Astrocyte (in vitro differentiated cells and primary cell): ENCODE measurements around the gene TEAD4. TPM values are rescaled to one million over a fixed set of nuclear protein-coding genes. Genes with fewer than 3 reads are reported as not detected.

Source experiments
- DNase-seq: peaks from one replicate; pipeline ENCODE4 v3.0.0-alpha.2; 2010; ENCODE audit warnings: low read depth
- FAIRE-seq: peaks from 2 replicates; lab custom pipeline; 2011; peaks lifted over from hg19 to GRCh38; lab: Jason Lieb, UNC
- H2AFZ ChIP-seq: 2 replicates; pipeline ENCODE4 v1.6.0; 2012; ENCODE audit warnings: low read depth, low read length, inconsistent platforms
- H3K27ac ChIP-seq: 2 replicates; pipeline ENCODE4 v1.5.1; 2011; ENCODE audit warnings: low read depth, low read length, inconsistent platforms
- H3K27me3 ChIP-seq: 2 replicates; pipeline ENCODE4 v1.6.0; 2011; ENCODE audit warnings: low read length, inconsistent platforms; ENCODE audit not compliant: insufficient read depth
- H3K36me3 ChIP-seq: 2 replicates; pipeline ENCODE4 v1.5.1; 2011; ENCODE audit warnings: low read length, inconsistent platforms; ENCODE audit not compliant: insufficient read depth
- H3K4me1 ChIP-seq: 2 replicates; pipeline ENCODE4 v1.5.1; 2011; ENCODE audit warnings: low read length, inconsistent platforms; ENCODE audit not compliant: insufficient read depth
- H3K4me2 ChIP-seq: 2 replicates; pipeline ENCODE4 v1.6.0; 2012; ENCODE audit warnings: low read length, inconsistent platforms
- H3K4me3 ChIP-seq: 2 replicates; pipeline ENCODE4 v1.5.1; 2011; ENCODE audit warnings: low read depth, mild to moderate bottlenecking, low read length, inconsistent platforms; ENCODE audit not compliant: insufficient read depth
- H3K79me2 ChIP-seq: 2 replicates; pipeline ENCODE4 v1.6.0; 2012; ENCODE audit warnings: mild to moderate bottlenecking, low read length, inconsistent platforms; ENCODE audit not compliant: insufficient read depth
- H3K9ac ChIP-seq: 2 replicates; pipeline ENCODE4 v1.6.0; 2012; ENCODE audit warnings: mild to moderate bottlenecking, low read length, inconsistent platforms
- H3K9me3 ChIP-seq: 2 replicates; pipeline ENCODE4 v1.5.1; 2012; ENCODE audit warnings: low read depth, mild to moderate bottlenecking, low read length, inconsistent platforms; ENCODE audit not compliant: insufficient read depth
- H4K20me1 ChIP-seq: 2 replicates; pipeline ENCODE4 v1.6.0; 2012; ENCODE audit warnings: low read length, inconsistent platforms; ENCODE audit not compliant: insufficient read depth
- H3K27ac Mint-ChIP-seq: one replicate; pipeline ENCODE4 v1.8.0; 2021; ENCODE audit warnings: mild to moderate bottlenecking, mixed read lengths; ENCODE audit not compliant: unreplicated experiment
- H3K27me3 Mint-ChIP-seq: one replicate; pipeline ENCODE4 v1.8.0; 2021; ENCODE audit warnings: low read depth, mixed read lengths; ENCODE audit not compliant: unreplicated experiment
- H3K36me3 Mint-ChIP-seq: one replicate; pipeline ENCODE4 v1.8.0; 2021; ENCODE audit warnings: low read depth, mixed read lengths; ENCODE audit not compliant: unreplicated experiment
- H3K4me1 Mint-ChIP-seq: one replicate; pipeline ENCODE4 v1.8.0; 2021; ENCODE audit warnings: low read depth, mixed read lengths; ENCODE audit not compliant: unreplicated experiment
- H3K4me3 Mint-ChIP-seq: one replicate; pipeline ENCODE4 v1.8.0; 2021; ENCODE audit warnings: mild to moderate bottlenecking, moderate library complexity, mixed read lengths; ENCODE audit not compliant: unreplicated experiment
- H3K9me3 Mint-ChIP-seq: one replicate; pipeline ENCODE4 v1.8.0; 2021; ENCODE audit warnings: mild to moderate bottlenecking, mixed read lengths; ENCODE audit not compliant: unreplicated experiment
- CTCF ChIP-seq: IDR thresholded peaks from 2 replicates; pipeline ENCODE4 v1.5.1; 2011; ENCODE audit warnings: low read depth, mild to moderate bottlenecking, inconsistent platforms, low read length, moderate library complexity; ENCODE audit not compliant: insufficient read depth
- EZH2 ChIP-seq: IDR thresholded peaks from 2 replicates; pipeline ENCODE4 v1.6.1; 2012; ENCODE audit warnings: mild to moderate bottlenecking, low read length, inconsistent platforms; ENCODE audit not compliant: insufficient read depth
- total RNA-seq: library from RNA; stranded (reverse); gene quantifications from 2 replicates; pipeline ENCODE4 v1.2.1, GENCODE V29; 2021

The TEAD4 gene
- total RNA-seq, 1 donor from 2014 or later, result 19.1 TPM

- Mint-ChIP-seq H3K36me3 (peaks cover 20% of the 10 kb centered on the region), H3K27ac (no peak overlapping the region), H3K4me1 (peaks cover 16% of the 10 kb centered on the region), H3K4me3 (no peak overlapping the region), H3K27me3 (no peaks in the 10 kb centered on the region), H3K9me3 (no peaks in the 10 kb centered on the region)
- H4K20me1 ChIP-seq, result peaks cover 36% of the 10 kb centered on the region
- H3K79me2 ChIP-seq, result peaks cover 50% of the 10 kb centered on the region
- H3K36me3 ChIP-seq, result no peaks in the 10 kb centered on the region
- H3K9me3 ChIP-seq, result no peaks in the 10 kb centered on the region
- no peak overlapping the region for H3K9ac ChIP-seq
- no peak overlapping the region for H3K27ac ChIP-seq
- TF ChIP-seq EZH2 (no peak), CTCF (no peak)
- FAIRE-seq, result no peak
- no peak for DNase-seq
- H3K4me2 ChIP-seq, result peak overlapping the region; percentile 14
- peaks cover 5% of the 10 kb centered on the region for H3K4me1 ChIP-seq
- peak overlapping the region; percentile 20 for H2AFZ ChIP-seq
- H3K27me3 ChIP-seq, result no peaks in the 10 kb centered on the region
- no peak overlapping the region for H3K4me3 ChIP-seq
Observed at GRCh38 chr12:3083921-3084347, 124.7 kb downstream of the TEAD4 start.

GRCh38 chr12:3084742-3085141 lies 125.5 kb downstream of the TEAD4 start:
- H3K4me1 ChIP-seq, result peaks cover 5% of the 10 kb centered on the region
- no peaks in the 10 kb centered on the region for H3K27me3 ChIP-seq
- H3K36me3 Mint-ChIP-seq, result peaks cover 20% of the 10 kb centered on the region
- FAIRE-seq, result no peak
- H3K27me3 Mint-ChIP-seq, result no peaks in the 10 kb centered on the region
- H3K9ac ChIP-seq, result no peak overlapping the region
- H3K4me3 ChIP-seq, result no peak overlapping the region
- no peaks in the 10 kb centered on the region for H3K36me3 ChIP-seq
- TF ChIP-seq EZH2 (no peak), CTCF (no peak)
- H3K27ac ChIP-seq, result no peak overlapping the region
- H3K27ac Mint-ChIP-seq, result no peak overlapping the region
- H2AFZ ChIP-seq, result no peak overlapping the region
- peaks cover 36% of the 10 kb centered on the region for H4K20me1 ChIP-seq
- H3K79me2 ChIP-seq, result peaks cover 45% of the 10 kb centered on the region
- H3K9me3 Mint-ChIP-seq, result no peaks in the 10 kb centered on the region
- peaks cover 16% of the 10 kb centered on the region for H3K4me1 Mint-ChIP-seq
- DNase-seq, result no peak
- no peak overlapping the region for H3K4me3 Mint-ChIP-seq
- no peak overlapping the region for H3K4me2 ChIP-seq
- H3K9me3 ChIP-seq, result no peaks in the 10 kb centered on the region

GRCh38 chr12:3085341-3086139 lies 126.3 kb downstream of the TEAD4 start:
- Histone ChIP-seq H3K4me3 (no peak overlapping the region), H3K79me2 (peaks cover 45% of the 10 kb centered on the region), H3K4me2 (no peak overlapping the region), H4K20me1 (peaks cover 39% of the 10 kb centered on the region), H2AFZ (no peak overlapping the region), H3K9ac (no peak overlapping the region), H3K9me3 (no peaks in the 10 kb centered on the region), H3K27me3 (no peaks in the 10 kb centered on the region), H3K4me1 (peaks cover 5% of the 10 kb centered on the region), H3K27ac (no peak overlapping the region), H3K36me3 (no peaks in the 10 kb centered on the region)
- peaks cover 16% of the 10 kb centered on the region for H3K4me1 Mint-ChIP-seq
- no peaks in the 10 kb centered on the region for H3K27me3 Mint-ChIP-seq
- no peak for FAIRE-seq
- H3K27ac Mint-ChIP-seq, result peak overlapping the region; percentile 20
- TF ChIP-seq EZH2, result no peak
- no peak for TF ChIP-seq CTCF
- H3K36me3 Mint-ChIP-seq, result peaks cover 20% of the 10 kb centered on the region
- DNase-seq, result no peak
- no peak overlapping the region for H3K4me3 Mint-ChIP-seq
- no peaks in the 10 kb centered on the region for H3K9me3 Mint-ChIP-seq
